CD4-positive, CD25-positive, alpha-beta regulatory T cell (primary cell): Measurements from ENCODE around the gene CRHR2. TPM values are rescaled to one million over a fixed set of nuclear protein-coding genes. Genes with fewer than 3 reads are reported as not detected.

Experiments
- ATAC-seq, 2 donors: fragments of 150-1000 bp; cut with Tn5 transposase; one replicate each; pipeline ENCODE4 v1.10.0; 2021; ENCODE audit warnings: low read depth in 2 of 2, moderate number of reproducible peaks in 2 of 2, moderate library complexity in 1 of 2
- DNase-seq, 3 donors: peaks; one replicate each; pipeline versions ENCODE4 v3.0.0 to v3.0.0-alpha.2; 2012 to 2022; ENCODE audit warnings: mixed read lengths in 1 of 3
- H3K27ac ChIP-seq: one replicate; pipeline ENCODE4 v1.7.0; 2013; ENCODE audit warnings: mild to moderate bottlenecking, low read length; ENCODE audit not compliant: insufficient read depth, poor library complexity, severe bottlenecking
- H3K27me3 ChIP-seq: one replicate; pipeline ENCODE4 v1.7.0; 2013; ENCODE audit warnings: low read length; ENCODE audit not compliant: control insufficient read depth, insufficient read depth
- H3K36me3 ChIP-seq: one replicate; pipeline ENCODE4 v1.7.0; 2013; ENCODE audit warnings: mild to moderate bottlenecking, low read length, moderate library complexity; ENCODE audit not compliant: control insufficient read depth, insufficient read depth
- H3K4me1 ChIP-seq: 2 replicates; pipeline ENCODE4 v1.7.0; 2013; ENCODE audit warnings: mild to moderate bottlenecking, low read length; ENCODE audit not compliant: insufficient read depth, control insufficient read depth, poor library complexity, severe bottlenecking
- H3K4me3 ChIP-seq: one replicate; pipeline ENCODE4 v1.7.0; 2013; ENCODE audit warnings: low read depth, mild to moderate bottlenecking, low read length, moderate library complexity
- H3K9me3 ChIP-seq, 2 experiments: 1 replicate in 1 of 2; 2 replicates in 1 of 2; pipeline ENCODE4 v1.7.0; 2013; ENCODE audit warnings: low read length in 2 of 2, mild to moderate bottlenecking in 1 of 2, moderate library complexity in 1 of 2; ENCODE audit not compliant: control insufficient read depth in 2 of 2
- H3K27ac Mint-ChIP-seq, 3 donors: one replicate each; pipeline ENCODE4 v1.8.0; 2020 to 2022; ENCODE audit warnings: mild to moderate bottlenecking in 3 of 3, mixed read lengths in 3 of 3, moderate library complexity in 2 of 3
- H3K27me3 Mint-ChIP-seq: one replicate; pipeline ENCODE4 v1.8.0; 2022; ENCODE audit warnings: mild to moderate bottlenecking, mixed read lengths
- H3K36me3 Mint-ChIP-seq: one replicate; pipeline ENCODE4 v1.8.0; 2020; ENCODE audit warnings: mixed read lengths
- H3K4me1 Mint-ChIP-seq, 4 donors: one replicate each; pipeline ENCODE4 v1.8.0; 2020 to 2022; ENCODE audit warnings: mixed read lengths in 4 of 4, mild to moderate bottlenecking in 1 of 4
- H3K4me3 Mint-ChIP-seq, 4 donors: one replicate each; pipeline ENCODE4 v1.8.0; 2020 to 2022; ENCODE audit warnings: mild to moderate bottlenecking in 4 of 4, mixed read lengths in 4 of 4, moderate library complexity in 3 of 4
- H3K9me3 Mint-ChIP-seq, 7 donors: one replicate each; pipeline ENCODE4 v1.8.0; 2020 to 2022; ENCODE audit warnings: mixed read lengths in 7 of 7, mild to moderate bottlenecking in 3 of 7, moderate library complexity in 2 of 7
- polyA plus RNA-seq, 4 donors: library from polyadenylated mRNA; unstranded; fragments of 300-500 nt; fragmentation: Illumina TruSeq; gene quantifications; one replicate each; pipeline ENCODE4 v1.2.3, GENCODE V29; 2021
- total RNA-seq: library from RNA; stranded (reverse); gene quantifications from one replicate; pipeline ENCODE4 v1.2.3, GENCODE V29; 2022

Gene CRHR2
- total and polyA plus RNA-seq, 5 donors from 2014 or later = not detected

DNA sequence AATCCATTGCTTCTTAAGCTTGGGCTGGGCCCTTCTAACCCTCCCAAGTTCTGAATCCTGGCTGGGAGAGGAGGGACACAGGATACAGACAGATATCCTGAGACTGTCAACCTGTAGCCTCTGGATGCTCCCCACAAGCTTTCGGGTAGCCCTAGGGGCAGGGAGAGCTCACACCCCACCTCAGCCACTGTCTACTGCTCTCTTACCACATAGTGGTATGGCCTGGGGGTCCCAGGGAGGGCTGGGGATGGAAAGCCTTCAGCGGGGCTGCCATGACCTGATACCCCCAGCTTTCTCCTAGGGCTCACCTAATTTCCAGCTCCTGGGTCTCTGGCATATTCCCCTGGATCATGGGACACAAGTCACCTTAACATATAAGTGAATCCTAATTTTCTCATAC, 25.1 kb downstream of the CRHR2 start:
- Mint-ChIP-seq H3K27ac (no peak overlapping the region), H3K4me1 (no peaks in the 10 kb centered on the region), H3K4me3 (no peak overlapping the region), H3K9me3 (no peaks in the 10 kb centered on the region), H3K27me3 (no peaks in the 10 kb centered on the region), H3K36me3 (peaks cover 3% of the 10 kb centered on the region)
- H3K27ac ChIP-seq = no peak overlapping the region
- ATAC-seq (no peak), DNase-seq (no peak)
- no peaks in the 10 kb centered on the region for H3K9me3 ChIP-seq
- no peaks in the 10 kb centered on the region for H3K4me1 ChIP-seq
- H3K27me3 ChIP-seq = no peaks in the 10 kb centered on the region
- no peaks in the 10 kb centered on the region for H3K36me3 ChIP-seq
- no peak overlapping the region for H3K4me3 ChIP-seq

DNA sequence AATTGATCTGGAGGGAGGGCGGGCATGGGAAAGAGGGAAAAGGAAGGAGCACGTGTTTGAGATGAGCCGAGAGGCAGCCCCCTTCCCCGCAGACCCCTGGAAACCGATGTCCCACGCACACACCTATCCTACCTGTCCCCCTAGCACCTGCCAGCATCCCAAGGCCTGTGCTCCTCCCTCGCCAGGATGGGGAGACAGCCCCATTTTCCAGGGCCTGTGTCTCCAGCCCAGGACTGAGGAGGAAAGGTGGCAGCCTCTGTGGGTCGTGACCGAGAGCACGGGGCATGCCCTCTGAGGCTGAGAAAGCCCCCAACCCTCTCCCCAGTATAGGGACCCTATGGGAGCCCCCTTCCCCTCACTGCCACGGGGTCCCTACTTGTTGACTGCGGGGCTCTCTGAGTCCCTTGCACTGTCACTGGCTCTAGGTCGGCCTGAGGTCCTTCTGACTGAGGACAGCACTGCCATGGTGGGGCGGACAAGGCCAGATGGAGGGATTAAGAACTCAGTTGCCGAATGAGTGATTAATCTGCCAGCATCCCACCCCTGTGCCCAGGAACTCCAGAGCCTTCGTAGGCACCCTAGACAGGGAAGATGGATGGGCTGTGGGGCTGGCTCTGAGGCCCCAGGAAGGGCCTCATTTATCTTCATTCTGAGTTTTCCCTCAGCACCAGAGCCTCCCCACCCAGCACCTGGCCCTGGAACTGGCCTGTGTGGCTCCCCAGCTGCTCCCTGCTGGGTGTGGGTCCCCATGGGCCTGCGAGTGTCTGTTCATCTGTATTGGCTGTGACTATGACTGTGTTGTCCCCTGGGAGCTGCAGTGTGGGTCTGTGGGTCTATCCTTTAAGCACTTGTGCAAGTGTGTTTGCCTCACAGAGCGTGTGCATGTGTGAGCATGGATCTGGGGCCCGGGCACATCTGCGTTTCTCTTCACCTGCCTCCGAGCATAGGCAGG, 26.0 kb downstream of the CRHR2 start:
- H3K4me1 Mint-ChIP-seq = no peaks in the 10 kb centered on the region
- Histone ChIP-seq H3K4me1 (no peaks in the 10 kb centered on the region), H3K27me3 (no peaks in the 10 kb centered on the region), H3K27ac (no peak overlapping the region), H3K4me3 (no peak overlapping the region), H3K36me3 (no peaks in the 10 kb centered on the region), H3K9me3 (no peaks in the 10 kb centered on the region)
- DNase-seq (no peak), ATAC-seq (no peak)
- H3K36me3 Mint-ChIP-seq = peaks cover 3% of the 10 kb centered on the region
- H3K27me3 Mint-ChIP-seq = no peaks in the 10 kb centered on the region
- no peaks in the 10 kb centered on the region for H3K9me3 Mint-ChIP-seq
- H3K4me3 Mint-ChIP-seq = no peak overlapping the region
- no peak overlapping the region for H3K27ac Mint-ChIP-seq

GRCh38 chr7:30655096-30655970, 26.9 kb downstream of the CRHR2 start:
- no peak overlapping the region for H3K27ac ChIP-seq
- no peaks in the 10 kb centered on the region for H3K4me1 ChIP-seq
- ATAC-seq = no peak
- Mint-ChIP-seq H3K4me1 (no peaks in the 10 kb centered on the region), H3K27ac (no peak overlapping the region), H3K36me3 (peaks cover 3% of the 10 kb centered on the region), H3K4me3 (no peak overlapping the region), H3K27me3 (no peaks in the 10 kb centered on the region), H3K9me3 (no peaks in the 10 kb centered on the region)
- H3K36me3 ChIP-seq = no peaks in the 10 kb centered on the region
- no peaks in the 10 kb centered on the region for H3K9me3 ChIP-seq
- no peaks in the 10 kb centered on the region for H3K27me3 ChIP-seq
- DNase-seq = no peak
- no peak overlapping the region for H3K4me3 ChIP-seq

- no peak overlapping the region for H3K4me3 Mint-ChIP-seq
- H3K4me3 ChIP-seq = no peak overlapping the region
Measured at GRCh38 chr7:30654296-30655090, 27.8 kb downstream of the CRHR2 start.

GRCh38 chr7:30652698-30653641, 29.3 kb downstream of the CRHR2 start:
- DNase-seq (no peak), ATAC-seq (no peak)
- Histone ChIP-seq H3K27me3 (no peaks in the 10 kb centered on the region), H3K36me3 (no peaks in the 10 kb centered on the region), H3K4me3 (no peak overlapping the region), H3K4me1 (no peaks in the 10 kb centered on the region), H3K27ac (no peak overlapping the region), H3K9me3 (no peaks in the 10 kb centered on the region)
- H3K9me3 Mint-ChIP-seq = no peaks in the 10 kb centered on the region
- H3K36me3 Mint-ChIP-seq = peaks cover 3% of the 10 kb centered on the region
- no peak overlapping the region for H3K27ac Mint-ChIP-seq
- no peaks in the 10 kb centered on the region for H3K4me1 Mint-ChIP-seq
- no peaks in the 10 kb centered on the region for H3K27me3 Mint-ChIP-seq
- no peak overlapping the region for H3K4me3 Mint-ChIP-seq

More at GRCh38 chr7:30654296-30655090, 27.8 kb downstream of the CRHR2 start:
- H3K9me3 ChIP-seq = no peaks in the 10 kb centered on the region
- Mint-ChIP-seq H3K9me3 (no peaks in the 10 kb centered on the region), H3K4me1 (no peaks in the 10 kb centered on the region), H3K36me3 (peaks cover 3% of the 10 kb centered on the region), H3K27ac (no peak overlapping the region), H3K27me3 (no peaks in the 10 kb centered on the region)
- H3K4me1 ChIP-seq = no peaks in the 10 kb centered on the region
- no peaks in the 10 kb centered on the region for H3K36me3 ChIP-seq
- H3K27me3 ChIP-seq = no peaks in the 10 kb centered on the region
- no peak for DNase-seq
- ATAC-seq = no peak
- no peak overlapping the region for H3K27ac ChIP-seq

- Mint-ChIP-seq H3K9me3 (no peaks in the 10 kb centered on the region), H3K27me3 (no peaks in the 10 kb centered on the region), H3K4me1 (no peaks in the 10 kb centered on the region), H3K4me3 (no peak overlapping the region), H3K27ac (no peak overlapping the region), H3K36me3 (peaks cover 3% of the 10 kb centered on the region)
- no peaks in the 10 kb centered on the region for H3K9me3 ChIP-seq
- no peak for DNase-seq
- no peak overlapping the region for H3K27ac ChIP-seq
- no peak for ATAC-seq
- H3K36me3 ChIP-seq = no peaks in the 10 kb centered on the region
- no peaks in the 10 kb centered on the region for H3K4me1 ChIP-seq
- H3K27me3 ChIP-seq = no peaks in the 10 kb centered on the region
- H3K4me3 ChIP-seq = no peak overlapping the region
Measured at GRCh38 chr7:30652132-30652531, 30.1 kb downstream of the CRHR2 start.

DNA sequence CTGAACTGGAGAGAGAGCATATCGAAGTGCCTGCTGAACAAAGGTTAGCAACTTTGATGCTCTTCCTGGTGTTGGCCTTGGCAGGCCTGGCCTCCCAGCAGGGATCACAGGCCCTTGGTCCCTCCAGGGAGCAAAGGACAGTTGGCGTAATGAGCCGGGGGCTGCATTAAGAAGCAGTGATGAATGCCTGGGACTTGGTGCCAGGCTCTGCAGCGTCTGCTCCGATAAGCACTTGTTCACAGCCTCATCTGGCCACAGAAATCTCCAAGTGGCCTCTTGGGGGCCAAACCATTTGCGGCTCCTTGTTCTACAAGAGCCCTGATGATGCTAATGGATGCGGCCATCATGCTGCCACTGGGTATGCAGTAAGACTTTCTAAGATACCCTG, 31.8 kb downstream of the CRHR2 start:
- H3K27me3 Mint-ChIP-seq = no peaks in the 10 kb centered on the region
- Histone ChIP-seq H3K4me1 (no peaks in the 10 kb centered on the region), H3K9me3 (no peaks in the 10 kb centered on the region), H3K4me3 (no peak overlapping the region), H3K36me3 (no peaks in the 10 kb centered on the region), H3K27me3 (no peaks in the 10 kb centered on the region), H3K27ac (no peak overlapping the region)
- H3K36me3 Mint-ChIP-seq = peaks cover 4% of the 10 kb centered on the region
- H3K4me3 Mint-ChIP-seq = no peak overlapping the region
- ATAC-seq (no peak), DNase-seq (no peak)
- H3K9me3 Mint-ChIP-seq = no peaks in the 10 kb centered on the region
- H3K27ac Mint-ChIP-seq = no peak overlapping the region
- no peaks in the 10 kb centered on the region for H3K4me1 Mint-ChIP-seq
